ENCODE measurements around the gene SLC6A15. TPM values are rescaled to one million over a fixed set of nuclear protein-coding genes. Genes with fewer than 3 reads are reported as not detected.
A peak's percentile ranks its signal among the peaks of the same experiment; 100 is the strongest.

SLC6A15 gene
- total RNA-seq, 4 donors from 2014 or later: 0.89 to 4.0 (median 1.6) TPM

GRCh38 chr12:84910549-84911241 is 1.9 kb downstream of the SLC6A15 start:
- H3K9me3 ChIP-seq: no peaks in the 10 kb centered on the region
- 11 to 12% methylated on average over 19 to 21 of the region's 21 CpGs for WGBS, 2 donors
- TF ChIP-seq, protein P1, sequence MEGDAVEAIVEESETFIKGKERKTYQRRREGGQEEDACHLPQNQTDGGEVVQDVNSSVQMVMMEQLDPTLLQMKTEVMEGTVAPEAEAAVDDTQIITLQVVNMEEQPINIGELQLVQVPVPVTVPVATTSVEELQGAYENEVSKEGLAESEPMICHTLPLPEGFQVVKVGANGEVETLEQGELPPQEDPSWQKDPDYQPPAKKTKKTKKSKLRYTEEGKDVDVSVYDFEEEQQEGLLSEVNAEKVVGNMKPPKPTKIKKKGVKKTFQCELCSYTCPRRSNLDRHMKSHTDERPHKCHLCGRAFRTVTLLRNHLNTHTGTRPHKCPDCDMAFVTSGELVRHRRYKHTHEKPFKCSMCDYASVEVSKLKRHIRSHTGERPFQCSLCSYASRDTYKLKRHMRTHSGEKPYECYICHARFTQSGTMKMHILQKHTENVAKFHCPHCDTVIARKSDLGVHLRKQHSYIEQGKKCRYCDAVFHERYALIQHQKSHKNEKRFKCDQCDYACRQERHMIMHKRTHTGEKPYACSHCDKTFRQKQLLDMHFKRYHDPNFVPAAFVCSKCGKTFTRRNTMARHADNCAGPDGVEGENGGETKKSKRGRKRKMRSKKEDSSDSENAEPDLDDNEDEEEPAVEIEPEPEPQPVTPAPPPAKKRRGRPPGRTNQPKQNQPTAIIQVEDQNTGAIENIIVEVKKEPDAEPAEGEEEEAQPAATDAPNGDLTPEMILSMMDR (IDR thresholded peaks at IDR 0.05): no peak
- TF ChIP-seq POLR2A (IDR thresholded peaks at IDR 0.05): no peak
- peak overlapping the region in 1 of 3 donors; percentile 33 for H3K4me3 ChIP-seq (replicated peaks in 1 of 3)
- DNase-seq: no peak
- intact Hi-C loops (cut with DNase I): no loop called here
- no peak overlapping the region for H3K27ac ChIP-seq
- H3K36me3 ChIP-seq: no peaks in the 10 kb centered on the region
- no peaks in the 10 kb centered on the region for H3K27me3 ChIP-seq
- peaks cover 7 to 27% of the 10 kb centered on the region in 2 donors for H3K4me1 ChIP-seq

DNA sequence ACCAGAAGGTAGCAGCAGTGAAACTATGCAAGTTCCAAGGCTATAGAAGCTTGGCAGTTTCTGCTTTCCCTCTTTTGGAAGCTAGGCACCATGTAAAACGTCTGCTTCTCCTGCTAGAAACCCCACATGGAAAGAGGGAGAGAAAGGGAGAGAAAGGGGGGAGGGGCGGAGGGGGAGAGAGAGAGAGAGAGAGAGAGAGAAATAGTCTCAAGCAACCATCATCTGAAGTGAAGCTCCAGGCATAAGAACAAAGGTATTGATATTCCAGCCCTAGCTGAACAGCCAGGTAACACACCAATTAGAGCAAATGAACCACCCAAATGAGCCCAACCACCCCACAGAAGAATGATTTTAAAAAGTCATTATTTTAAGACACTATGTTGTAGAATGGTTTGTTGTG is 8.5 kb downstream of the SLC6A15 start:
- H3K9me3 ChIP-seq: no peaks in the 10 kb centered on the region
- no peak for TF ChIP-seq POLR2A (IDR thresholded peaks at IDR 0.05)
- no peak overlapping the region for H3K27ac ChIP-seq
- no peaks in the 10 kb centered on the region for H3K36me3 ChIP-seq
- no peak for DNase-seq
- H3K27me3 ChIP-seq: no peaks in the 10 kb centered on the region
- intact Hi-C loops (cut with DNase I): no loop called here
- H3K4me1 ChIP-seq: no peaks in the 10 kb centered on the region
- WGBS, 2 donors: 34 to 44% methylated on average over 2 of the region's 2 CpGs
- H3K4me3 ChIP-seq (replicated peaks in 1 of 3): no peak overlapping the region

GRCh38 chr12:84891106-84891838 is 21.3 kb downstream of the SLC6A15 start:
- intact Hi-C loops (cut with DNase I): no loop called here
- no peak overlapping the region for H3K4me3 ChIP-seq (replicated peaks in 1 of 3)
- no peaks in the 10 kb centered on the region for H3K27me3 ChIP-seq
- no peaks in the 10 kb centered on the region for H3K36me3 ChIP-seq
- H3K9me3 ChIP-seq: no peaks in the 10 kb centered on the region
- TF ChIP-seq, protein P1 (IDR thresholded peaks at IDR 0.05): no peak
- TF ChIP-seq POLR2A (IDR thresholded peaks at IDR 0.05): no peak
- no peaks in the 10 kb centered on the region for H3K4me1 ChIP-seq
- WGBS, 2 donors: 72 to 81% methylated on average over 5 of the region's 5 CpGs
- no peak overlapping the region for H3K27ac ChIP-seq
- no peak for DNase-seq

GRCh38 chr12:84889818-84890217 is 22.8 kb downstream of the SLC6A15 start:
- intact Hi-C loops (cut with DNase I): no loop called here
- Histone ChIP-seq H3K36me3 (no peaks in the 10 kb centered on the region), H3K27ac (no peak overlapping the region), H3K27me3 (no peaks in the 10 kb centered on the region), H3K4me3 (replicated peaks in 1 of 3) (no peak overlapping the region), H3K9me3 (no peaks in the 10 kb centered on the region), H3K4me1 (no peaks in the 10 kb centered on the region)
- no peak for TF ChIP-seq POLR2A (IDR thresholded peaks at IDR 0.05)
- TF ChIP-seq, protein P1 (IDR thresholded peaks at IDR 0.05): no peak
- WGBS, 2 donors: 84 to 85% methylated on average over 2 of the region's 2 CpGs
- DNase-seq: no peak

- Histone ChIP-seq H3K9me3 (no peaks in the 10 kb centered on the region), H3K27ac (no peak overlapping the region), H3K4me3 (replicated peaks in 1 of 3) (no peak overlapping the region), H3K4me1 (no peaks in the 10 kb centered on the region), H3K36me3 (no peaks in the 10 kb centered on the region), H3K27me3 (no peaks in the 10 kb centered on the region)
- no peak for TF ChIP-seq POLR2A (IDR thresholded peaks at IDR 0.05)
- TF ChIP-seq, protein P1 (IDR thresholded peaks at IDR 0.05): no peak
- no peak for DNase-seq
- intact Hi-C loops (cut with DNase I): no loop called here
- 79 to 86% methylated on average over 5 of the region's 5 CpGs for WGBS, 2 donors
Measured at GRCh38 chr12:84888861-84889260, 23.7 kb downstream of the SLC6A15 start.
